ENCODE results near the gene HAND1.

HAND1 gene

DNA sequence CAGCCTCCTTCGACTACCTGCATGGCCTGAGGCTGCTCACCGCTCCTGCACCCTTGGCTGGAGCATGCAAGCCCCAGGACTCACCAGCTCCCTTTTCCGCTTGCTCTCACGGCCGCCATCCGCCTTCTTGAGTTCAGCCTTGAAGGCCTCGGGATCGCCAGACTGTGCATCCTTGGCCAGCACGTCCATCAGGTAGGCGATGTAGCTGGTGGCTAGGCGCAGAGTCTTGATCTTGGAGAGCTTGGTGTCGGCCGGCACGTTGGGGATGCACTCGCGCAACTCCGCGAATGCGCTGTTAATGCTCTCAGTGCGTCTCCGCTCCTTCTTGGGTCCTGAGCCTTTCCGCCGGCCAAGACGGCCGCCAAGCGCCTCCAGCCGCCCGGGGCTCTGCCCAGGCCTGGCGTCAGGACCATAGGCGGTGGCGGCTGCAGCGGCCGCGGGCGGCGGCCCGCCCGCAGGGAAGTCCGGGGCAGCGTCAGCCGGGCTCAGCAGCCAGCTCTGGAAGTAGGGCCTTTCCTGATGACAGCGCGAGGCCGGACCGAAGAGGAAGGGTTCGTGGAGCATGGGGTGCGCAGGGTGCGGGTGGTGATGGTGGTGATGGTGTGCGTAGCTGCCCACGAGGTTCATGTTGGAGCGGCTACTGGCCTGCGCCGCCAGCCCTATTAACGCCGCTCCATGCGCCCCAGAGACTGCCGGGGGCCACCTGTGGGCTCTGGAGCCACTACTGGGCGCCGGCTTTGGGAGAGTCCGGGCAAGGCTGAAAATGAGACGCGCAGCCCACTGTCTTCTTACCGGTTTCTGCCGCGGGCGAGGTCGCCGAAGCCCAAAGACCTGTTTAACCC lies 424 bp downstream of the HAND1 start:
- DNase-seq = no peak

DNA sequence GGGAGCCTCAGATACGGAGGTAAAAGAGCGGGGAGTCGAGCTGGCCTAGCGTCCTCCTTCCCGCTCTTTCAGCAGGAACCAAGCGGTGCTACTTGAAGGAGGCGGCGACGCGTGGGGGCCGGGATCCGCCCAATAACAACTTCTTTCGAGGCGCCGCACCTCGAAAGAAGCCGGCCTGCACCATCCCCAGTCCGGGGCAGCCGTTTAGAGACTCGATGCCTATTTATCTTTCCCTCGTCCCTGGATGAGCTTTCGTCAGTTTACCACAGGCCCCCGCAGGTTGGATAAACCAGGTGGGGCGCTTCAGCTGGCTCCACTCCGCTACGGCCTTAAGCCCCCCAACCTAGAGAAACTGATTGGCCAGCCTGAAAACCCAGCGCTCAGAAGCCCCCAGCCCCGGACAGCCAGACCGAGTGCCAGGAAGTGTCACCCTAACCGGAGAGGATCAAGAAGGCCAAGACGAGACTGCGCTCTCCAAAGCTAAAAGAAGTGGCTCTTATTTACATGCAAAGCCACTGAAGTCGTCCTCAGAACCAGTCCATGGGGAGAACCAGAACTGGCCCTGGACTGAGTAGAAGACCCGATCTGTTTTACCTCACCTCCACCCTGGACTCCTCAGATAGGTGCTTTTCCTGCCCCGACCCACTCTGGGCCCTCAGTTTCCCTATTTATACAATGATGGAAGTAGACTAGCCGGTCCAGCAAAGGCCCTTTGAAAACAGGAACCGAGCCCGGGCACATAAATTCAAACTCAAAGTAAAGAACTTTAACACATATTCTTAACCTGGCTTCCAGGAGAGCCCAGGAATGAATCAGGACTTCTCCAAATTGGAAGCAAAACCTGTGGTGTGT lies 1.4 kb downstream of the HAND1 start:
- DNase-seq = no peak

DNA sequence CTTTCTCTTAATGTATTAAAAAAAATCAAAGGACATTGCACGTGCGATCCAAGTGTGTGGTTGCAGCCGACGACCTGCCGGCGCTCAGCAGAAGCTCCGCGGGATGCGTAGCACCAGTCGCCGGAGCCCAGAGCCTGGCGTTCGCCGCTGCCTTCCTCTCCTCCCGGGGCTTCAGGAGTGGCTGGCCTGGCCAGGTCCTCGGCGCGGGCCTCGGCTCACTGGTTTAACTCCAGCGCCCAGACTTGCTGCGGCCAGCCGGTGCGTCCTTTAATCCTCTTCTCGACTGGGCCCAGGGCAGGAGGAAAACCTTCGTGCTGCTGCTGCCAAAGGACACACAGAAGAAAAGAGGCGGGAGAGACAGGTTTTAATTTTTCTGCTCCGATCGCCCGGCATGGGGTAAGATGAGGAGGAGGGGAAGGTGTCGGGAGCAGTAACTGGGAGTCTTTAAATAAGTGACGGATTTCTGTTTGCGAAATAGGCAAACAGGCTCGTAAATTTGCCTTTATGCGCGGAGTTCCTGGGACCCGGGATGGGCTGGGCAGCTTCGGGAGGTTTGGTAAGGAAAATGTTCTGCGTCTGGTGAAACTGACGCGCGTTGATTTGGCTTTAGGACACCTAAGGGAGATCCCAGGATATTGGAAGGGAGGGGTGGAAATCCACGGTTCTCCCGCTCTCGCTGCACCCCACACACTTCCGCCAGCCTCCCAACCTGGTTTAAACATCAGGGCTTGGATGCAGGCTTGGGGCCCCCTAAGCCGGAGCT lies 2.3 kb downstream of the HAND1 start:
- no peak for DNase-seq

DNA sequence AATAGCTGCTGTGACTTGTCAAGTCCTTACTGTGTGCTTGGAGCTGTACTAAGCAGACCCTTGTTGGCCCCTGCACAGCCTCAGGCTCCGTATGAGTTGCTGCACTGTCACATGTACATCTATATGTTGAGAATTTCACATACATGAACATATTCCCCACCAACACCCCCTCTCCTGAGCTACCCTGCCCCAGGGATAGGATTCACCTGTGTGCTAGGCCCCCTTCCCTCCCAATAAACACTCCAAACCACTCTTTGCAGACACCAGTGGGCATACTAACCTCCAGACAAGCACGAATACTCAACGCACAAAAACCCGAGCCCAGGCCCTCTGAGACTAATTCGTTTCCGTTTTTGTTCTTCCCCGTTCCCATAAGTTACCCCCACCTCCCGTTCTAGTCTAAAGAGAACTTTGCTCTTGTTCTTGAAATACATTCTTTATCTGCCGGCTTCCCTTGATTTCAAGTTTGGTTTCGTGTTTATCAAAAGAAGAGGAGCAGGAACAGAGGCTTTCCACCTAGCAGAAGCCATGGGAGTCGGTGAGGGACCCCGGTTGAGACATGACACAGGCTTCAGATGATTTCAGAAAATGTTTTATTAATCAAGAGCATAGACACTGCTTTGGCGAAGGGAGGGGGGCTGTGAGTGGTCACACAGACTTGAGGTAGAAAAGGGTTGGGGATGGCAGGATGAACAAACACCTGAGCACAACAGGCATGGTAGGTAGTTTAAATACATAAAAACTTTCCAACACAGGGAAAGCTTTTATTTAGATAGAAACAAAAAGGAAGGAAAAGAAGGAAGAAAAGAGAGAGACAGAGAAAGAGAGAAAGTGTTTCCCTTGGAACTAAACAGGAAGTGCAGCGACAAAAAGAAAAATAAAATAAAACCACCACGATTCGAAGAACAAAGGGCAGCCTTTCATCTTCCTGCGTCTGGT lies 3.4 kb downstream of the HAND1 start:
- DNase-seq = no peak

DNA sequence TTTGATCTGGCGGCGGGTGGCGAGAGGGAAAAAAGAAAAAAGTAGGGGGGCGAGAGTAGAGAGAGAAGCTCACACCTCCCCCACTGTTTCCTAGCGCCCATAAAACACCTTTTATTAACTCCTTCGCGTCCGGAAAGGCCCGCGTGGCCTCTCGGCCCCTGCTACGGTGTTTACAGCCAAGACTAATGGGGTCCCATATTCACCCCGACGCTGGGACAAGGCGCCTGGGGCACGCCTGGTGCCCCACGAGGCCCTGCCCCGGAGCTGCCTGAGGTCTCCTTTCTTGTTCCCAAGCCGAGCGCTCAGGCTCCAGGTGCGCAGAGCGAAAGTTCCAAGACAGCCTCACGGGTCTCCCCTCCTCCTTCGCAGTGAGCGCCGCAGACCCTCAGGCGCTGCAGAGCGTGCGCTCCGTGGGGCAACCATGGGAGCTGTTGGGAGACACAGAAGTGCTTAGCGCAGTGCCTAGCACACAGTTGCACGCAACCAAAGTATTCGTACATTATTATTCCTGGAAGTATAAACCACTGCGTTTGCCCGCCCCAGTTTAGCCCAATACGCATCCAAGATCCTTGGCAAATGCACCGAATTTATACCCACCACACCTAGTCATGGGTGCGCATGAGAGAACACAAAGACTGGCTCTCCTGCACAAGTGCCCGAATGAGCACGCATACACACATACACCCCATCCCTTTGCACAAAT lies 4.3 kb downstream of the HAND1 start:
- no peak for DNase-seq

DNA sequence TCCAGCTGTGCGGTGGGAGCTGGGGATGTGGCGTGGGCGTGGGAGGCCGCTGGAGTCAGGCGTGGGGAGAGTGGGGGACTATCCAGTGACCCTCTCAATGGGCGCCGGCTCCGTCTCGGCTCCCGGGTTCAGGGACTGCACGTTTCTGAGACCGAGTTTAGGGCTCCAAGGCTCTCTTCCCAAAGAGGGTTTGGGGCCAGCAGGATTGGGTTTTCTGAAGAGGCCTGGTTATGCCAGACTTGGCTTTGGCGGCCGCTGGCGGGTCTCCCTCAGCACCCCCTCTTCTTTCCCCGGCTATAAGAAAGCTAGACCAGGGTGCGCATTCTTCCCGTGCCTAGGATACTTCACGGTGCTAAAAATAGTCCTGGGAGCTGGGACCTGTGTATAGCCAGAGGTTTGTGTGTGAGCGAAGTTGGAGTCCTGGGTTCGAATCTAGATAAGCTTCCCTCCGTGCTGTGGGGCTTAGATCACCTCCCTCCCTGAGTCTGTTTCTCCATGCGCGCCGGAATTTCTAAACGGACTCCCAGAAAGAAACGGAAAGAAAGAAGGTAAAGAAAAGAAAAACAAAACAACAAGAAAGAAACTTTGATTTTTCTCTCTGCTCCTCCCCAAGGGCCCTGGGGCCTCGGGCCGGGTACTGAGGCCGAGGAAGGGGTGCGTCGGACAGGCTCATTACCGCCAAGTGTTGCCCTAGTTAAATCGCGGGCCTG lies 5.0 kb downstream of the HAND1 start:
- DNase-seq = no peak

DNA sequence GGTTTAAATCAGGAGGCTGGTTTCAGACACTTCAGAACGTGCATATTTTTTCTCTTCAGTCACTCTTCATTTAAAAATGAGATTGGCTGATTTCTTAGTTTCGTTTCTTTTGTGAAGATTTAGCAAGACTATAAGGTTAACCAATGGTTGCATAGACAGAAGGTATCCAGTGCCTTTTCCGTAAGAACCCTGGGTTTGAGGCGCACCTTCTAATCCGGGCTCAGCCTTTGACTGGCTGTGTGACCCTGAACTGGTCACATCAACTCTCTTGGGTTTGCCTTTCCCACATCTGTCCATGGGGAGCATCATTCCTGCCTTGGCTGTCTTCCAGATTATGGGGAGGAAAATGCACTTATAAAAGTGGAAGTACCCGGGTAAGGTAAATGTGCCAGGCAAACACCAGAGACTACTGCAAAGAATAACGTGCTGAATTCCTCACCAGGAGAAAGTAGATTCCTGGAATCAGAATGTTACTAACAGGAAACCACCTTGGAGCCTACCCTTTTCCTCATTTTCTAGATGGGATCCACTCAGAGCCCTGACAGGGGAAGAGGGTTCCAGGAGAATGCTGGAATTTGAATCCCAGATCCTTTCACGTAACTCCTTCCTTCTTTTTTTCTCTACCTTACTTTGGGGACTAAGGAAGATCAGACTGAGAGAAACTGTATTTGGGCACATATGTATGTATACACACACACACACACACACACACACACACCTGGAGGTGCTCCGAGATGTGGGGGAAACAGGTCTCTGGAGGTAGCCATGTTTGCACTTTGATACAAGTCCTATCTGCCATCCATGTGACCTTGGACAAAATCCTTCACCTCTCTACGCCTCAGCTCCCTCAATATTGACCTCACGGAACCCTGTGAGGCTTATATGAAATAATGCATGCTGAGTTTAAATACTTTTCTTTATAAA lies 6.8 kb downstream of the HAND1 start:
- no peak for DNase-seq

DNA sequence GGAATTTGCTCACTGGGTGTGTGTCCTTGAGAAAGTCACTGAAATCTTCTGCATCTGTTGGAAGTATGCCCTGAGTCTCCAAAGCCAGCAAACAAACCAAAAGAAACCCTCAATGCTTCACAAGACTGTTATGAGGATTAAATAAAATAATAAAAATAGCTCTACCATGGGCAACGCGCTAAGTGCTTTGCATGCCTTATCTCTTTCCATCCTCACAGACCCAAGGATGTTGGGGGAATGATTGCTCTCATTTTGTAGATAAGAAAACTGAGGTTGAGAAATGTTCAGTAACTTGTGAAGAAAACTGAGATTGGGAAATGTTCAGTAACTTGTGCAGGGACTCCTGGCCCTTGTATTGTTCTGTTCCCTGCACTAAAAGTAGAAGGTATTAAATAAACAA lies 7.9 kb downstream of the HAND1 start:
- DNase-seq = no peak

DNA sequence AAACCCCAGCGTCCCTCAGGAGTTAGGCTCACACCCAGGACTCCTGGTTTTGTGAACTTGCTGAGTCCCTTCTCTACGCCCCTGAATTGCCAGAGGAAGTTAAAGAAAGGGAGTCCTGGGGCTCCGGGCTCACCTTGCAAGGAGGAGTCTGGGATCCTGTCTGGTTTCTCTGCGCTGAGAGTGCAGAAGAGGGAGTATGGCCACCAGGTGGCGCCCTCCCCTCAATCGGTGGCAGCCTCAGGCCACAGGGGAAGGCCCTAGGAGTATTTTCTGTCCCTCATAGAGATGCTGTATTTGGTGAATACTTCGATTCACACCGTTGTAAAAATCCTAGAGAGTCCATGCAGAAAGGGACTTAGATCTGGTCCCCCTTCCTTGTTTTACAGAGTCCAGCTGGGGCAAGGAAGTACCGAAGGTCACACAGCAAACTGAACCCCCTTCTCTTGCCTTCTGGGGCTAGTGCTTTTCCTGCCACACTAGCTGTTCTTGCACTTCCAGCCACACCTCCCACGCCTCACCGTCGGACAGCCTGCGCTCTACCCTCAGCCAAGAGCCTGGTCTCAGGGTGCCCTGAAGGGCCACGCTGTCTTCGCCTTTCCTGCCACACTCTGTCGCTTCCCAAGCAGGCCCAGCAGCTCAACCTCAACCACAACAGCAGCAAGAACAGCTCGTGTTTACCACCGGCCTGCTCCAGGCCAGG lies 10.2 kb downstream of the HAND1 start:
- DNase-seq = peak; percentile 84

DNA sequence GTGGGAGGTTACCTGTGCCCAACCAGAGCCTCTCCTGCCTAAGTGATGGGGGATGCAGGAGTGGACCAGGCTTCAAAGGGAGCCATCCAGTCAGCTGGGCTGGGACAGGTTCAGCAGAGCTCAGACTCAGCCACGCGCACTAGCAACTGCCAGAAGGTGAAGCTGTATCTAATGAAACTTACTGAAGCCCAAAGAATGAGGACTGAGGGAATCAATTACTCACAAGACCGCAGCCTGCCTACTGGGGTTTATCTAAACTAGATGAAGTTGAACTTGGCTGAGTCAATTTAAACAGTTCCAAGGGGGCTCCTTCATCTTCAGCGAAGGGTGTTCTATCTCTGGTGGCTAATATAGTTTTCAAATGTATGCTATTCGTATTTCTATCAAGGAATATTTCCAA lies 11.4 kb downstream of the HAND1 start:
- no peak for DNase-seq

DNA sequence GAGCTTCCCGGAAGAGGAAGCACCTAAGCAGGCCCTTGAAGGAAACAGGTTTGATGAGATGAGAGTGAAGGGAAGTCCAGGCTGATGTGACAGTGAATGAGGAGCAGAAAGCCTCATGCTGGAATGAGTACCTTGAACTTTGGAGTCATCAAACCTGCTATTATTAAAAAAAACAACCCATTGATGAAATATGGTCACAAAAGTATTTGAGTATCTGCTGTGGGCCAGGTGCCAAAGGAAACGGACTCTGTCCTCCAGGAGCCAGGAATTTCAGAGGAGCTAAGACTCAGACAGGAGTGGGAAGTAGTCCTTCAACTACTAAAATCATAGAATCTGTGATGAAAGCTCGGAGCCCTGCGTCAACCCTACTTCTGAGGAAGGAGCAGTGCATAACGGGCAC lies 11.9 kb downstream of the HAND1 start:
- no peak for DNase-seq

DNA sequence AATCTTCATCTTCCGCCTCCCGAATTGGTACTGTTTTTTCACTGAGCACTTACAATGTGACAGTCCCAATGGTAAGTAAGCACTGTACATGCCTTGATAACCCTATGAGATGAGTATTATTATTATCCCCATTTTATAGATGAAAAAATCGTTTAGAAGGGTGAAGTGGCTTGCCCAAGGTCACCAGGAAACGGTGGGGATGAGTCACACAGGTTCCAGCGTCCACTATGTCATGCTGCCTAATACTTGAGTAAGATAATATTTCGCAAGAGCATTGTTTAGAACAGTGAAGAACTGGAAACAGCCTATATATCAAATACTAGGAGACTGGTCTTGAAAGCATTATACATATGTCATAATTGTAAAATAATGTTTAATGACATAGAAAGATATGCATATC lies 12.9 kb downstream of the HAND1 start:
- DNase-seq = no peak

DNA sequence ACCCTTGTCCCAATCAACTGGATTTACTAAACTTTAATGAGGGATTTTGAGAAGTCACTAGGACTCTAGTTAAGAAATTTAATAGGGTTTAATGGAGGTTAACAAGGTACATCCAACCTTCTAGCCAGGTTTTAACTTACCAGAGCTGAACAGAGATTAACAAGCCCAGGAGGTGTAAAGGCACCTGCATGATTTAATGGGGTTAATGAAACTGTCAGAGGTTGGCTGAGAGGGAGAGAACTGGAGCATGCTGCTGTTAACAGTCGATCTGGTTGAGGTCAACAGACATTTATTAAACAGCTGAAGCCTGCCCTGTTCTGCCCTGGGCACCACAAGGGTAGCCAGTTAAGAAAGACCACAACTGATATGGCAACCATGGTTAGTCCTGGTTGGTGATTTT lies 13.6 kb downstream of the HAND1 start:
- DNase-seq = no peak

DNA sequence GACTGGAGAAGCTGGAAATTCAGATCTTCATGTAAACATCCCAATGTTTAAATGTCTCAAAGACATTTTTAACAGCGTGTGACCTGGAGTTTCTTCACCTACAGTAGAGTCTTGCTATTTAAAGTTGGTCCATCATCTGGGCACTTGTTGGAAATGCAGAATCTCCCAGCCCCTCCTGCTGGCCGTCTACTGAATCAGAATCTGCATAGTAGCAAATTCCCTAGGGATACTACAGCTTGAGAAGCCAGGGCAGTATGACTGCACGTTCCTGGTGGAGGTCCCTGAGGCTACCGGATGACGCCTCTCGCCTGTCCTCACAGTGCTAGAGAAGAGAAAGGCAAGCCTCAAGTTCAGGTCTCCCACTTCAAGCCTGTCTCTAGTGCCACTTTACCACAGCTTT lies 16.5 kb downstream of the HAND1 start:
- DNase-seq = no peak

DNA sequence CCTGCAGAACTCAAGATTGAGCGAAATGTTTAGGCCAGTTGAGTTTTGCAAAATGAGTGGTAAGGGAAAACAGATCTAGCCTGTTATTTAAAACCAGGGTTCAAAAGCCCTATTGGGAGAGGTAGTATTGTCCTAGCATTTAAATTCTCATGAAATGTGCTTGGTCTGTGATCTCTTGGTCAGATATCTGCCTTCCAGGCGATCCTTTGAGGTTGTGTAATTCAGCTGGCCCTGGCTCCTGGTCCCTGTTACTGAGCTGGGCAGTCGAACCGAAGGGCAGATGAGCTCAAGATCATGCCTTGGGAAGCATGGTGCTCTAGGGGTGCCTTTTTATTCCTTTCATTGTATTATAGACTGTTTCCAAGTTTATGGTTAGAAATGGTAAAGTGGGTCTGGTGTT lies 17.9 kb downstream of the HAND1 start:
- no peak for DNase-seq

DNA sequence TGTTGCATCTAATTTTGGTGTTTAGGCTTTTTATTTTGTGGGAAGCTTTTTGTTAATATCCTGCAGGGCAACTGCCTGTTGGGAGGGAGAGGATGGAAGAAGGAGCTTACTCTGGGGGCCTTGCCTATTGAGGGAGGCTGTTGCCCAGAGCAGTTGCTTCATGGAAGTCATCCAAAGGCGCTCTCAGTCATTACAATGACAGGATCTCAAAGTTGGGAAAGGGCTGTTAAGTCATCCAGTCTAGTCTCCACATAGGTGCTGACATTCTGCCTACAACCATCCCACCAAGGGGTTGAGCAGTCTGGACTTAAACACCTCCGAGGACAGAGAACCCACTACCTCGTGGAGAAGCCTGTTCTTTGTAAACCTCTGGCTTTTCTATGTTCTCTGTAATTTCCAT lies 19.0 kb downstream of the HAND1 start:
- no peak for DNase-seq

DNA sequence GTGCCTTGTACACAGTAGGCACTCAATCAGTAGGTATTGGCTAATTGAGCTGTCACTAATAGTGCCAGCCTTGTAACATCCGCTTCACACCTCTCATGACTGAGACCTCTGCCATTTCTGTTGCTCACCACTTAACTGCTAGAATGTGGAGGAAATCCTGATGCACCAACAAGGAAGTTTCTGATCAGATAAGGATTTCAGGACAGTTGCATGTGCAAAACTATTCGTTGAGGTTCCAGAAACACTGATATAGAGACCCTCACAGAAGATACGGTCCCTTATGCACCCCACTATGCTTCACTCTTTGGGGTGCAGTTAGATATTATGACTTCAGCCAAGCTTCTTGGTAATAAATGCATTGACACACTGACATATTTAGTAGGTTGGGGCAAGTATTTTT lies 21.5 kb downstream of the HAND1 start:
- no peak for DNase-seq

DNA sequence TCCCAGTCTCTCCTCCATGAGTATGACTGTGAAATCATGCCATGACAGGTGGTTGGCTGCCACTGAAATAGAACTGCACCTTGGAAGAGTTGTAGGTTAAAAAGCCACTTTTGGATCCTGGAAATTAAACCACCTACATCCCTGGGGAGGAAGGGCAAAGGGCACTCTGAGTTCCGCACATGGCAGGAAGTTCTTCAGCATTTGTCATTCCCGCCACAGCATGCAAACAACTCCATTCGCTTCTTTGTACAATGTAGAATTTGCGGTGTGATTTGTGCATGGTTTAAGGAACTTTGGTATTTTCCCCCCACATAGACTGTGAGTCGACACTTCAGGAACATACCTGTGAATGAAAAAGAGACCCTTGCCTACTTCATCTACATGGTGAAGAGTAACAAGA lies 22.4 kb downstream of the HAND1 start:
- no peak for DNase-seq

DNA sequence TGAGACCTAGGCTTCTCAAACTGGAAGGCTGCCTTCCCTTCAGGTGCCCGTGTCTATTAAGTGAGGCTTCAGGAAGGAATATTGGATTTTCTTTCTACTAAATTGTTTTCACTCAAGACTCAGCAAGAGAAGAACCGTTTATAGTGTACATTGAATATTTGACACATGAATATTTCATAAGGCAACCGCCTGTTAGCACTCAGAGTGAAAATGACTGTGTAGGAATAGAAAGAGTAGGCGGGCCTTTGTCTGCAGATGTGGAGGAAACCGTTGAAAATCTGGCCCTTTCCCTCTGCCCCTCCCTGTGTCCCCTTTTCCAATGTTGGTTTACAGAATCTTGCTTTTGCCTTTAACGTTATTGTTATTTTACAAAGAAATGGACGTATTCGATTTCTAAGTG lies 26.1 kb downstream of the HAND1 start:
- DNase-seq = no peak
